Lower leg skin (tissue), 3 donors: ENCODE measurements around the gene GPR158.

Experiments used
- CTCF ChIP-seq, 3 donors: fragments of 450-650 bp; IDR thresholded peaks; one replicate each; pipeline ENCODE4 v1.5.1; 2016; ENCODE audit warnings: antibody characterized with exemption in 3 of 3, mild to moderate bottlenecking in 3 of 3, moderate library complexity in 2 of 3
- POLR2A ChIP-seq, 2 donors: fragments of 450-650 bp; IDR thresholded peaks; one replicate each; pipeline ENCODE4 v1.6.1; 2016 to 2017; ENCODE audit warnings: antibody characterized with exemption in 2 of 2, mild to moderate bottlenecking in 1 of 2, moderate library complexity in 1 of 2

DNA sequence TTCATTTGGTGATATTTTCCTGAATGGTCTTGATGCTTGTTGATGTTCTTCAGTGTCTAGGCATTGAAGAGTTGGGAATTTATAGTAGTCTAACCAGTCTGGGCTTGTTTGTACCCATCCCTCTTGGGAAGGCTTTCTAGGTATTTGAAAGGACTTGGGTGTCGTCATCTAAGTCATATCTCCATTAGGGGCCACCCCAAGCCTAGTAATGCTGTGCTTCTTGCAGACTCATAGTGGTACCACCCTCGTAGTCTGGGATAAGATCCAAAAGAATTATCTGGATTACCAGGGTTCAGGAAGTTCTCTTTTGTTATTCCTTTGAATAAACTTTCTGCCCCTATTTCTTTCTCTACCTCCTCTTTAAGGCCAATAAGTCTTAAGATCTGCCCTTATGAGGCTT lies 439.9 kb downstream of the GPR158 start:
- TF ChIP-seq CTCF (IDR thresholded peaks at IDR 0.05) (no peak), POLR2A (IDR thresholded peaks at IDR 0.05) (no peak)
